Neural cell (in vitro differentiated cells): ENCODE measurements around the gene SLC25A22. TPM values are rescaled to one million over a fixed set of nuclear protein-coding genes. Genes with fewer than 3 reads are reported as not detected.

Experiments
- H2AFZ ChIP-seq: fragments of 200-600, 300-800 bp; sonication (generic), shearing (Covaris generic); 2 replicates; pipeline ENCODE4 v1.6.0; 2014; ENCODE audit warnings: low read depth, mild to moderate bottlenecking, antibody characterized with exemption, low read length, moderate library complexity
- H3F3A ChIP-seq: fragments of 200-600 bp; shearing (Covaris generic); 2 replicates; pipeline ENCODE4 v1.6.1; 2016; ENCODE audit warnings: mild to moderate bottlenecking, moderate library complexity, mixed read lengths, antibody characterized with exemption, low read length; ENCODE audit not compliant: insufficient read depth, poor library complexity, severe bottlenecking
- H3K27ac ChIP-seq: fragments of 200-600, 300-800 bp; sonication (generic), shearing (Covaris generic); 2 replicates; pipeline ENCODE4 v1.5.1; 2014; ENCODE audit warnings: mild to moderate bottlenecking, low read length, moderate library complexity
- H3K27me3 ChIP-seq: fragments of 300-800, 200-600 bp; sonication (generic), shearing (Covaris generic); 2 replicates; pipeline ENCODE4 v1.6.0; 2014; ENCODE audit warnings: mild to moderate bottlenecking, low read depth, low read length, moderate library complexity; ENCODE audit not compliant: insufficient read depth
- H3K36me3 ChIP-seq: fragments of 300-800, 200-600 bp; sonication (generic), shearing (Covaris generic); 2 replicates; pipeline ENCODE4 v1.5.1; 2014; ENCODE audit warnings: mild to moderate bottlenecking, antibody characterized with exemption, low read length, moderate library complexity; ENCODE audit not compliant: insufficient read depth
- H3K4me2 ChIP-seq: fragments of 300-800, 200-600 bp; sonication (generic), shearing (Covaris generic); 2 replicates; pipeline ENCODE4 v1.6.0; 2014; ENCODE audit warnings: mild to moderate bottlenecking, low read length
- H3K4me3 ChIP-seq: fragments of 300-800, 200-600 bp; sonication (generic), shearing (Covaris generic); 2 replicates; pipeline ENCODE4 v1.5.1; 2014; ENCODE audit warnings: mild to moderate bottlenecking, low read length, moderate library complexity
- H3K79me2 ChIP-seq: fragments of 200-600 bp; shearing (Covaris generic); replicated peaks from 2 replicates; pipeline ENCODE4 v1.6.0; 2014; ENCODE audit warnings: mild to moderate bottlenecking, low read length, moderate library complexity; ENCODE audit not compliant: insufficient read depth
- H3K9ac ChIP-seq: fragments of 300-800, 200-600 bp; sonication (generic), shearing (Covaris generic); 2 replicates; pipeline ENCODE4 v1.6.1; 2016; ENCODE audit warnings: mild to moderate bottlenecking, low read length, mixed read lengths
- H3K9me2 ChIP-seq: fragments of 200-600 bp; shearing (Covaris generic); 2 replicates; pipeline ENCODE4 v1.6.1; 2016; ENCODE audit warnings: mild to moderate bottlenecking, low read length, mixed read lengths; ENCODE audit not compliant: insufficient read depth
- H3K9me3 ChIP-seq: fragments of 200-600, 300-800 bp; sonication (generic), shearing (Covaris generic); 2 replicates; pipeline ENCODE4 v1.6.1; 2016; ENCODE audit warnings: mild to moderate bottlenecking, mixed run types, low read length, moderate library complexity, mixed read lengths
- H4K20me1 ChIP-seq: fragments of 200-600 bp; shearing (Covaris generic); 2 replicates; pipeline ENCODE4 v1.6.1; 2016; ENCODE audit warnings: mild to moderate bottlenecking, mixed run types; ENCODE audit not compliant: insufficient read depth
- CTCF ChIP-seq: fragments of 450-650 bp; IDR thresholded peaks from 2 replicates; pipeline ENCODE4 v1.5.1; 2014; ENCODE audit warnings: antibody characterized with exemption, mild to moderate bottlenecking, moderate library complexity; ENCODE audit not compliant: poor library complexity, severe bottlenecking
- EP300 ChIP-seq: fragments of 450-650 bp; conservative IDR thresholded peaks from 2 replicates; pipeline ENCODE4 v1.6.1; 2014; ENCODE audit warnings: antibody characterized with exemption, mild to moderate bottlenecking, moderate library complexity; ENCODE audit not compliant: poor library complexity, severe bottlenecking
- EZH2 ChIP-seq: fragments of 200-600, 300-800 bp; shearing (Covaris generic), sonication (generic); IDR thresholded peaks from 2 replicates; pipeline ENCODE4 v1.6.1; 2014; ENCODE audit warnings: antibody characterized with exemption, low read length, borderline replicate concordance, mild to moderate bottlenecking; ENCODE audit not compliant: insufficient read depth, poor library complexity, severe bottlenecking
- MXI1 ChIP-seq: fragments of 450-650 bp; conservative IDR thresholded peaks from 2 replicates; pipeline ENCODE4 v1.6.1; 2014; ENCODE audit warnings: antibody characterized with exemption, mild to moderate bottlenecking; ENCODE audit not compliant: poor library complexity, severe bottlenecking
- POLR2AphosphoS5 ChIP-seq: IDR thresholded peaks from 2 replicates; pipeline ENCODE4 v1.6.1; 2012
- RAD21 ChIP-seq: fragments of 450-650 bp; conservative IDR thresholded peaks from 2 replicates; pipeline ENCODE4 v1.6.1; 2014; ENCODE audit warnings: antibody characterized with exemption, mild to moderate bottlenecking, moderate library complexity
- REST ChIP-seq: IDR thresholded peaks from 2 replicates; pipeline ENCODE4 v1.6.1; 2012; ENCODE audit warnings: borderline replicate concordance
- SMC3 ChIP-seq: fragments of 450-650 bp; conservative IDR thresholded peaks from 2 replicates; pipeline ENCODE4 v1.6.1; 2014; ENCODE audit warnings: antibody characterized with exemption, mild to moderate bottlenecking, moderate library complexity; ENCODE audit not compliant: poor library complexity
- TAF1 ChIP-seq: IDR thresholded peaks from 2 replicates; pipeline ENCODE4 v1.6.1; 2012; ENCODE audit warnings: low read depth
- polyA plus RNA-seq: library from polyadenylated mRNA; depleted of rRNA; stranded (reverse); fragments of >200 nt; gene quantifications from 2 replicates; pipeline ENCODE4 v1.2.3, GENCODE V29; 2014

Gene SLC25A22
- polyA plus RNA-seq, 1 donor from 2014 or later = 40.9 TPM

DNA sequence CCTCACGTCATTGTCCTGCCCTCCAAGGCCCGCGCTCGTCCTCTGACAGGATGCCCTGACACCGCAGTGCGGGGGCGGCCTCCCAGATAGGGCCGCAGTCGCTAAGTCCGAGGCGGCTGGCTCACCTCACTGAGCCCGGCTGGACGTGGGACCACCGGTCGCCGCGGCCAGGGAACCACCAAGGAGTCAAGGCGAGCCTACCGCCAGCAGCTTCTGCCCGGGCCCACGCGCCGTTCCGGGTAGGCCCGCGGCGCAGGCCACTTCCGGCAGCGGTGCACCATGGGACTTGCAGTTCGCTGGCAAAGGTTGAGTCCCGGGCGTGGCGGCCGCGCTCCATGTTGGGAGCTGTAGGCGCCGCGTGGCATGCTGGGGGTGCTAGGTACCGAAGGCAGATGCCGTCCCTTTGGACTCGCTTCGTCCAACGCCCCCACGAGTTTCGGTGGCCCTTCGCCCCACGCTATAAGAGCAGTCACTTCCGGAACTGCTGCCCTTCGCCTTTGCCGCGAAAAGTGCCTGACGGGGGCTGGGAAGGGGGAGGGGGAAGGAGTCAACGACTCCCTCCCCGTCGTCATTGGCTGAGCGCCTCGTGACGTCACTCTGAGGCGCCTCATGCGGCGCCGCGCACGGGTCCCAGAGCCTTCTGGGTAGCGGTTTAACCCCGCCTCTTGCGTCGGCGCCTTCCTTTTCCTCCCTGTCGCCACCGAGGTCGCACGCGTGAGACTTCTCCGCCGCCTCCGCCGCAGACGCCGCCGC is 11.4 kb upstream of the SLC25A22 start, which contains the start of gene RPLP2:
TSS of gene RPLP2 (plus strand) at position 681 of the 753 bp plus-strand sequence. CDS start 268 bp downstream, outside the sequence.
- peak within 1 kb of the TSS; percentile 67 for H2AFZ ChIP-seq
- peaks cover 20% of the 10 kb centered on the region for H3K79me2 ChIP-seq
- H3K9ac ChIP-seq = peak within 1 kb of the TSS; percentile 92
- H3K27me3 ChIP-seq = no peaks in the 10 kb centered on the region
- peak within 1 kb of the TSS; percentile 95 for H3K27ac ChIP-seq
- H3K4me2 ChIP-seq = peak within 1 kb of the TSS; percentile 94
- H3K9me2 ChIP-seq = no peaks in the 10 kb centered on the region
- peak within 1 kb of the TSS; percentile 90 for H3K4me3 ChIP-seq
- no peaks in the 10 kb centered on the region for H3K36me3 ChIP-seq
- no peaks in the 10 kb centered on the region for H4K20me1 ChIP-seq
- H3K9me3 ChIP-seq = no peaks in the 10 kb centered on the region
- peak; percentile 76 for TF ChIP-seq REST
- TF ChIP-seq RAD21 = no peak
- TF ChIP-seq TAF1 = peak; percentile 94
- TF ChIP-seq SMC3 = peak; percentile 29
- peak; percentile 29 for TF ChIP-seq CTCF
- TF ChIP-seq MXI1 = peak; percentile 97
- peak; percentile 85 for TF ChIP-seq EP300
- TF ChIP-seq POLR2AphosphoS5 = peak; percentile 93
- TF ChIP-seq EZH2 = no peak
- H3F3A ChIP-seq = no peaks in the 10 kb centered on the region

DNA sequence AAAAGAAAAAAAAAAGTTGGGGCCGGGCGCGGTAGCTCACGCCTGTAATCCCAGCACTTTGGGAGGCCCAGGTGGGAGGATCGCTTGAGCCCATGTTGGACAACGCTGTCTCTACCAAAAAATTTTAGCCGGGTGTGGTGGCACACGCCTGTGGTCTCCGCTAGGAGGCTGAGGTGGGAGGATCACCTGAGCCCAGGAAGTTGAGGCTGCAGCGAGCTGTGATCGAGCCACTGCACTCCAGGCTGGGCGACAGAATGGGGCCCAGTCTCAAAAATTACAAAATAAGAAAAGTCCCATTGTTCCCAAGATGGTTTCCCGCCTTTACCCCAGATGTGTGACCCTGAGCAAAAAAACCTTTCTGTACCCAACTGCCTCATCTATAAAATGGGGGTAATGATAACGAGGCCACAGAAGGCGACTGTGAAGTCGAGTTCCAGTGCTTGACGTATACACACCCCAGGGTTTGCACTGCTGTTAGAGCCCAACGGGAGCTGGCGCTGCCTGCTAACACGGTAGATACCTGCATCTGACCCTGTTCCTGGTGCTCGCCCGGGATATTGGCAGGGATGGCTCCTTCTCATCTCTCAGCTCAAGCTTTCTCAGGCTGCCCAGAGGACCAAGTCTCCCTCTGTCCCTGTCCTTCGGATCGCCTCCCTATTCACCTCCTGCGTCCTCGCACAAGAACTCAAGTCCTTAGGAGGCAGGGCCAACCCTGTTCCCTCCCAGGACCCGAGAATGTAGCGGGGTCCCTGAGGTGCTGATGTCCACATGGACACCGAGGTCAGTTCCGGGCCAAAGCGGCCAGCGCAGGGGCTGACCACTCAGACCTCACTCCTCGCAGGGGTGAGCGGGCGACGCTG is 10.6 kb upstream of the SLC25A22 start:
- Histone ChIP-seq H3K4me3 (peak overlapping the region; percentile 90), H3K9me3 (no peaks in the 10 kb centered on the region), H2AFZ (peak overlapping the region; percentile 67), H3K36me3 (no peaks in the 10 kb centered on the region), H3K27ac (peak overlapping the region; percentile 95), H3K27me3 (no peaks in the 10 kb centered on the region), H3K79me2 (peaks cover 20% of the 10 kb centered on the region), H3K9ac (peak overlapping the region; percentile 92), H3K4me2 (peak overlapping the region; percentile 94), H3F3A (no peaks in the 10 kb centered on the region), H4K20me1 (no peaks in the 10 kb centered on the region), H3K9me2 (no peaks in the 10 kb centered on the region)
- TF ChIP-seq RAD21 (no peak), TAF1 (peak; percentile 51), SMC3 (peak; percentile 2)
